OCI-LY7 (cell line): Measurements from ENCODE around the gene CPT2.

Source experiments
- CTCF ChIP-seq: fragments of 200-600 bp; sonication (generic); conservative IDR thresholded peaks from 2 replicates; pipeline ENCODE4 v1.5.1; 2014; ENCODE audit warnings: mild to moderate bottlenecking, antibody characterized with exemption, low read length, moderate library complexity, mixed read lengths
- EZH2phosphoT487 ChIP-seq: fragments of 200-600 bp; sonication (generic); IDR thresholded peaks from 2 replicates; pipeline ENCODE4 v1.6.1; 2018; ENCODE audit warnings: low read depth, borderline replicate concordance, mild to moderate bottlenecking, mixed run types, antibody characterized with exemption, low read length, moderate library complexity, mixed read lengths

DNA sequence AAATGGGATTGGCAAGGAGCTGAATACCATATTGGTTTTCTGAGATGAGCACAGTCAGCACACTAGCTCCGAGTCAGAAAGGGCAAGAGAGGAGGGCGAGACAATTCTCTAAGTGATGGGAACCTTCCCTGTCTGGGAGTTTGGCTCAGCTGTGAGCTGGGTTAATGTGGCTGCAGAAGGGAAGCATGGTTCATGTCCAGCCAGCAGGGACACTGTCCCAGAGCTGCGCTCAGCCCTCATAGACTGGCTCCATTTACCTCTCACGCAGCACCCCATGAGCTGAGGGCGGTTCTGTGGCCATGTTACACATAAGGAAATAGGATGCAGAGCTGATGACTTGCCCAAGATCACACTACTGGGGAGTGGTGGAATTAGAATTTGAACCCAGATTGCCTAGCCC is 15.7 kb upstream of the CPT2 start:
- no peak for TF ChIP-seq CTCF
- TF ChIP-seq EZH2phosphoT487, result no peak
